Stimulated activated CD4-positive, alpha-beta T cell treated with anti-CD3 and anti-CD28 coated beads, Interleukin-15, amount 100 ng/mL, for 24 hours (primary cell): ENCODE results near the gene DPT.

ENCODE experiments used
- DNase-seq: peaks from one replicate; pipeline ENCODE4 v3.0.0-alpha.2; 2020

DPT gene

GRCh38 chr1:168654198-168654915, 74.6 kb downstream of the DPT start:
- DNase-seq, result no peak

DNA sequence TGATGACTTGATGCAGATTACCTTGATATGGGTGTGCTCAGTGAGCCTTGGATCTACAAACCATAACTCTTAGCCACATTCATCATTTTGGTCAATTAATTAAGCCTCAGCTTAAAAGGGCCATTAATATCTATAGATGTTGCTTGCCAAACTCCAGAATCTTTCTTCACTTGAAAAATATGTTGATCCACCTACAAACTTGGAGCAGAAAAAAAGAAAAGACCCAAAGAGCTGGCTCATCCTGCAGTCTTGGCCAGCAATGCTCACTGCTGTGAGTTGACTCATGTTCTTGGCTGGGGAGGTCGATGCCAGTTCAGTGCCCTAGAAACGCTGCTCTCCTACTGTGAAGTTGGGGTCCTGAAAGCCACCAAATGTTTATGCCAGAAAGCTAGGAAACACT, 75.4 kb downstream of the DPT start:
- DNase-seq, result no peak

DNA sequence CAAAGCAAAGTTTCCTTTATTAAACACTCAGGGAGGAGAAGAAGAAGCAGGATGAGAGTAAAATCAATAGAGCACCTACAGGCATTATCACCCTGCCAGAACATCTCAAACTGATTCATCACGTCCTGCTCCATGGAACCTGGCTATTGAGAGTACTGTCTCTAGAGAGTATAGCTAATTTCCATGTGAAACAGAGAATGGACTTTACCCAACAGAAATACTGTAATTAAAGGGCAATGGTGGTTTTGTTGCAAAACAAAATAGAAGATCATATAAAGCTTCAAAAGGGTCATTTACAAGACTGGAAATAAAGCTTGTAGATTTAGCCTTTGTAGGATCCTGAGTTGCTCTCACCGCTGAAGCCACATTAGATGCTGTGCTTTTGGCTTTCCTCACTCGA, 83.3 kb downstream of the DPT start:
- DNase-seq, result no peak
